GM21367 (cell line): ENCODE results near the gene FUCA1.
"Not testable (repeated sequence)": the region's sequence is repeated elsewhere in the genome, so short reads cannot be mapped to it uniquely, and the experiment has no call there.

Experiments
- ATAC-seq: cut with Tn5 transposase; IDR thresholded peaks from one replicate; pipeline ENCODE4 v1.9.1; 2021; ENCODE audit not compliant: unreplicated experiment

Gene FUCA1

DNA sequence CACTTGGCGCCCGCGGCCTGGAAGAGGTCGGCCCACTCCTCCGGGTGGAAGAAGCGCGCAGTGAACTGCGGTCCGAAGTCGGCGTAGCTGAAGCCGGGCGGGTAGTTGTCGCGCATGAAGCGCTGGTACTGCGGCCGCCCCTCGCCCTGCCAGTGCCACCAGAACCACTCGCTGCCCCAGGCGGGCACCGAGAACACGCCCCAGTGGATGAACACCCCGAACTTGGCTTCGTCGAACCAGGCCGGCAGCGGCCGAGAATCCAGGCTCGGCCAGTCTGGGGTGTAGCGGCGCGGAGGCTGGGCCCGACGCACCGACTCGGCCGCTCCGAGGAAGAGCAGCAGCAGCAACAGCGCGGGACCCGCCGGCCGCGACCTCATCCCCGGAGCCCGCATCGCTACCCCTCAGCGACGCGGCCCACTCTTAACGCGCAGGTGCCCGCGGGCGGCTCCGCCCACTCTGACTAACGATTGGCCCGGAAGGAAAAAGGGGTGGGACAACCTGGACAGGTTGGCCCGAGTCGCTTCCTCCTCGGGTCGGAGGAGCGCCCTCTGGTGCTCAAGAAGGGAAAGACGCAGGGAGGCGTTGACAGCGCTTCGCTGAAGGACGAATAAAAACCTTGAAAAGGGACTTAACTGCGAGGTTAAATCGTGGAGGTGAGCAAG, at the start of gene FUCA1:
FUCA1 (minus strand) TSS at position 396 of the 662 bp plus-strand sequence; CDS start at position 392, 4 bp downstream.
- peak; percentile 90 for ATAC-seq

DNA sequence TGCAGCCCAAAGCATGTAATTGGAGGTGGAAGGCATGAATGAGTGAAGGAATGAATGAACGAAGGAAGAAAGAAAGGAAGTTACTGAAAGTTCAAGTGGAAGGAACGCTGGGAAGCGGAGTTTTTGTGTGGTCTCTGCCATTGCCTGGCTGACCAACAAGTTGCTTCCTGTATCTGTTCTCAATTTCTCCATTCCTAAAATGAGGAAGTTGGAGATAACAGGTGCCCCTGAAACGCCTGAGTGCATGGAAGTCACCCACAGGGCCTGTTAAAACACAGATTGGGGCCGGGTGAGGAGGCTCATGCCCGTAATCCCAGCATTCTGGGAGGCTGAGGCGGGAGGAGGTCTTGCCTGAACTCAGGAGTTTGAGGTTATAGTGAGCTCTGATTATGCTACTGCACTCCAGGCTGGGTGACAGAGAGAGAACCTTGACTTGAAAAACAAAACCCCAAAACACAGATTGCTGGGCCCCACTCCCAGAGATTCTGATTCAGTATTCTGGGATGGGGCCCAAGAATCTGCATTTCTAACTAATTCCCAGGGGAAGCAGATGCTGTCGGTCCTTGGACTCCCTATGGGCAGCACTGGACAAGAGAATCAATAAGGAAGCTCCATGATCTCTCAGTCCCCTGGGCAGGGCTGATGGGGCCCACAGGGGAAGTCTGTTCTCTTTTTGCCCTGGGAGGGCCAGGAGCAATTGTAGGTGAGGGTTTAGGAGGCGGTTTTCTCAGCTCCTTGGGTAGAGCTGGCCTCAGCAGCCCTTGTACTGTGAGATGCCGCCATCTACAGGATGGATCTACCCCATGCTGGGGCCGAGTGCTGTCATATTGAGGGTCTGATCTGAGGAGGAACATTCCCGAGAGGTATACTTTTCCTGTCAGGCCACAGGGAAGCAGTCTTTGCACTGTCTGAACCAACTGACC, 48.4 kb upstream of the FUCA1 start:
- ATAC-seq: peak; percentile 38

DNA sequence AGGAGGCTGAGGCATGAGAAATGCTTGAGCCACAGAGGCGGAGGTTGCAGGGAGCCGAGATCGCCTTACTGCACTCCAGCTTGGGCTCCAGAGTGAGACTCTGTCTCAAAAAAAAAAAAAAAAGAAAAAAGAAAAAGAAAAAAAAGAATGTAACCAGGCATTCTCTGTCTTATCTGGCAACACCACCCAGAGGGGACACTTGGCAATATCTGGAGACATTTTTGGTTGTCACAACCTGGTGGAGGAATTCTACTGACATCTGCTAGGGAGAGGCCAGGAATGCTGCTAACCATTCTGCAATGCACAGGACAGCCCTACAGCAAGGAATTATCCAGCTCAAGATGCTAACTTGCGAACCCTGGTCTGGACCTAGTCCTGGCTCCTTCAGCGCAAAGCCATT, 47.4 kb upstream of the FUCA1 start:
- ATAC-seq: no peak

DNA sequence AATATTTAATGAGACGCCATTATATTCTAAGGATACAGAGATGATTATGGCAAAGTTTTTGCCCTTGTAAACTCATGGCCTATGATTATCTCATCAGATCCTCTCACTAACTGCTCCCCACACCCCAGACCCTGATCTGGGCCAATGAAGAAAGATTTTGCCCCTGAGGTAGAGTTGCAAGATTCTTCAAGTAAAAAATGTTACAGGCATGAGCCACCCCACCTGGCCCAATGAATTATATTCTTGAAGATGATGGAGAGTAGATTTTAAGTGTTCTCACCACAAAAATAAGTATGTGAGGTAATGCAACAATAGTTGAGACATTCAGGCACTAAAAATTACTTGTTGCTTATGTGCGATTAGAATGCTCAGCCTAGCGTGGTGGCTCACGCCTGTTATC, 46.8 kb upstream of the FUCA1 start:
- ATAC-seq: no peak

DNA sequence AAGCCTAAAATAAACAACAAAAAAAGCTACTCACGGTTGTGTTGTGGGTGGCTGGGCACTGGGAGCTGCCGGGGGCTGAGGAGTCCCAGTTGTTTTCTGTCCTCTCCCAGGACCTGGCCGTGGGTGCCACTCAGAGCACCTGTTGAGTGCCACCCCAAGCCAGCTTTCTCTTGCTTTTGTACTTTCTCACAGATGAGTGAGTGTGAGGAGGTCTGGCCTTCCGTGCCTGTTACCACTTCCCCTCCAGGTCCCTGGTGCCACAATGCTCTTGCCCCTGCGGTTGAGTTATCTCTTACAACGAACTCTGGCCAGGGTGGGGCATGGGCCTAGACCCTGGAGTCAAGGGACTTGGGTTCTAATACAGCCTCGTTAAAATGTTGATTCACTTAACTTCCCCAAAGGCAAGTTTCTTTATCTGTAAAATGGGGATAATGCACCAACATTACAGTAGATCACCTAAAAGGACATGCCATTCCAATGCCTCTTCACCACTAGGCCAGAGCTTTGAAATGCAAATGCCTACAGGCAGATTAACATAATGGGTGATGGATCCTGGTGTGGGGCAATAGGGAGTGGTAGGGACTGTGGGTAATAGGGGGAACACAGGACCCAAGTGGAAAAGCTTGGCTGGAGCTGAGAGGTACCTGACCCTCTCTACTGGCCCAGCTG, 45.3 kb upstream of the FUCA1 start, which contains the start of gene CNR2:
CNR2 (minus strand) TSS at position 151 of the 669 bp plus-strand sequence. CDS start 37,745 bp downstream, outside the sequence.
- ATAC-seq: no peak

DNA sequence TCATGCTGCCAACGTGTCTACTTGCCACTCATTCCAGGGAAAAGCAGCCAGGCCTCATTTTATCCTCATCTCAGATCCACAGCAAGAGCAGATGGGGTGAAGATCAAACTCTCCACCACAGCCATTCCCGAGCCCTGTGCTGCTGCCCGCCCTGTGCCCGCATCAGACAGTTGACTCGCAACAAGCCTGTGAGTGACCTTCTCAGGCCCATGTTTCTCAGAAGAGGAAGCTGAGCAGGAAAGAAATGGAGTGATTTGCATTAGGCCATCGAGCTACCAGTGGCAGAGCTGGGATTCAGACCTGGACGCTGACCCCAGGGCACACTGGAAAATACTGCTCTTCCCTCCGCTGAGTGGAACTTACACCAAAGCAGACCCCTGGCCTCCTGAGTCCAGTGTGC, 43.8 kb upstream of the FUCA1 start:
- no peak for ATAC-seq

DNA sequence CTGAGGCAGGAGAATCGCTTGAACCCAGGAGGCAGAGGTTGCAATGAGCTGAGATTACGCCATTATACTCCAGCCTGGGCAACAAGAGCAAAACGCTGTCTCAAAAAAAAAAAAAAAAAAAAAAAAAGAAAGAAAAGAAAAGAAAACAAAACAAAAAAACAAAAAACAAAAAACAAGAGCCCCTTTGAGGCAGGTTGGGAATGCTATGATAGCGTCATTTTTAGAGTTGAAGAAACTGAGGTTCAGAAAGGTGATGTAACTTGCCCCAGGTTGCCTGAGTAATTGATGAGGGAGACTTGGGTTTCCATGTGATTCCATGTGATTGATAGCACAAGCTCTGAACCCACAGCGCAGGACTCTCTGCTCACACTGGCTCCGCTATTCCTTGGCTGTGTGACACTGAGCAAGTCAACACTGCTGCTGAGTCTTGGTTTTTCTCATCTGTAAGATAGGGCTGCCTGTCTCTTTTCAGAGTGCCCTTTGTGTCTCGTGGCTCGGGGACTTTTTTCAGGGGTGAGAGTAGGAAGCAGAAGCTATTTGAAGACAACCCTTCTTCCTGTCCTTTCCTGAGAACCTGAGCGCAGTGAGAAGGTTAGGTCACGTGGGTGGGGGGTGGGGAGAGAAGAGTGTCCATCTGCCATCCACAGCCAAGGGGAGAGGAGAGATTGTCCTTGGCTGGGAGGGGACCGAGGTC, 42.6 kb upstream of the FUCA1 start:
- ATAC-seq: no peak

DNA sequence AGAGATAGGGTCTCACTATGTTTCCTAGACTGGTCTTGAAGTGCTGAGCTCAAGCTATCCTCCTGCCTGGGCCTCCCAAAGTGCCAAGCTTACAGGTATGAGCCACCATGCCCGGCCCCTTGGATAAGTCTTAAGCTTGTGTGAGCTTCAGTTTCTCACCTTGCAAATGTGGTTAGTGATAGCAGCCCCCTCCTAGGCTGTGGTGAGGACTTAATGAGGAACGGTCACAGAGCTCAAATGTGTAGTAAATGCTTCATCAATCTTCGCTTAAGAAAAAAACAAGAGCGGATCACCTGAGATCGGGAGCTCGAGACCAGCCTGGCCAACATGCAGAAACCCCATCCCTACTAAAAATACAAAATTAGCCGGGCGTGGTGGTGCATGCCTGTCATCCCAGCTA, 42.1 kb upstream of the FUCA1 start:
- no peak for ATAC-seq

DNA sequence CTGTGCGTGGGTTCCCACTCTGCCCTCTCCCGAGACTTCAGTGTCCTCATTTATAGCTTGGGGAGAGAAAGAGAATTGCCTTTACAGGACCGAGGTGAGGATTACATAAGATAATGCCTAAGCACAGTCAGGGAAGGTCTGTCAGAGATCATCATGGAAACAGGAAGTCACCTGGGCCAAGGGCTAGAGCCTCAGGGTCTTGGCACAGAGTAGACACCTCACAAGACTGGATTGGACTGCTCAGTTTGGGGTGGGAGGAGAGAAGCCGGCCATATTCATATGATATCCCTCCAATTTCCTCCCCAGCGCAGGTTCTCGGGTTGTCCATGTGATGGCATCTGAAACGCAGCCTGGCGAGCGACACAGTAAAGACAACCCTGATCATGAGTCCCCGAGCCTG, 41.3 kb upstream of the FUCA1 start:
- no peak for ATAC-seq

DNA sequence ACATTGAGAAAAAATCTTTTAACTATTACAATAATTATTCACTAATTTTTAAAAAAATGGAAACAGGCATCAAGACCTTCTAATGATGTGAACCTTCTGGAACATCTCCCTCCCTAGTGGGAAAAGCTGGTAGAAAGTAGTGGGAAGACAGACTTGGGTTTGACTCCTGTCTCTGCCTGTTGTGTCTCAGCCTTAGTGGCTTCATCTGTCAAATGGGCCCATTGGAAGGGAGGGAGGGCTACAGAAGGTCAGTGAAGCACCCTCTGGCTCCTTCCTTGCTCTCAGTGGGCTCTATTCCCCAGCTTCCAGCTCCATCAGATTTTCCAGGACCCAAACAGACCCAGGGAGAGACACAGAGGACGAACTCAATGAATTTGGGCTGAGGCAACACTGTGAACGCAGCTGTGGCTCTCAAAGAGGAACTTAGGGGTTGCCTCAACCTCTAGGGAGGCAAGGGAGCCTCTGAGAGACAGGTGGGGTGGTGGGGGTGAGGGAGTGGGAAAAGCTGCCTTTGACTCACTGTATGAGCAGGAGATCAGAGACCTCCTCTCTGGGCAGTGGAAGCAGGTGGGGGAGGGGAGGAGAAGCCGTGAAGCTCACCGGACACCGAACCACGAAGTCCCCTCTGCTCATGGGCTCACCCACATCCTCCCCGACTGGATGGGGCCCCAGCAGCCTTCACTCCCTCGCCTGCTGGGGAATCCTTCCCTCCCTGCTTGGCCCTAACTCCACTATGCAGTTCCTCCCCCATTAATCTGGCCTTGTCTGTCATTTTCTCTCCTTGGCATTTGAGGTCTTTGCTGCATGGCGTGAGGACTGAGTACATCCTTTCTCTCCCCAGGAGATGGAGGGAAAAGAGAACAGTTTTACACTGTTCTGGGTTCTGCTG, 40.6 kb upstream of the FUCA1 start:
- ATAC-seq: no peak

DNA sequence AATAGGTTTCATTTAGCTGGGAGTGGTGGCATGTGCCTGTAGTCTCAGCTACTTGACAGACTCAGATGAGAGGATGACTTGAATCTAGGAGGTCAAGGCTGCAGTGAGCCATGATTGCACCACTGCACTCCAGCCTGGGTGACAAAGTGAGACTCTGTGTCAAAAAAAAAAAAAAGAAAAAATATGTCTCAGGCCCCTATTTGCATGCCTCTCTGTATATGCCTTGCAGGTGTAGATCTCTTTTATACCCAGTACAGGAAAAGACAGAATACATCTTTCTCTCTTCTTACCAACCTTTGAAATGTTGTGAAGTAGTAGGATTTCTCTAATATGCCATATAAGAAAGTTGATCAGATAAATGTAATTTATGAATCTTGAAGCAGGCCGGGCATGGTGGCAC, 38.6 kb upstream of the FUCA1 start:
- ATAC-seq: no peak

DNA sequence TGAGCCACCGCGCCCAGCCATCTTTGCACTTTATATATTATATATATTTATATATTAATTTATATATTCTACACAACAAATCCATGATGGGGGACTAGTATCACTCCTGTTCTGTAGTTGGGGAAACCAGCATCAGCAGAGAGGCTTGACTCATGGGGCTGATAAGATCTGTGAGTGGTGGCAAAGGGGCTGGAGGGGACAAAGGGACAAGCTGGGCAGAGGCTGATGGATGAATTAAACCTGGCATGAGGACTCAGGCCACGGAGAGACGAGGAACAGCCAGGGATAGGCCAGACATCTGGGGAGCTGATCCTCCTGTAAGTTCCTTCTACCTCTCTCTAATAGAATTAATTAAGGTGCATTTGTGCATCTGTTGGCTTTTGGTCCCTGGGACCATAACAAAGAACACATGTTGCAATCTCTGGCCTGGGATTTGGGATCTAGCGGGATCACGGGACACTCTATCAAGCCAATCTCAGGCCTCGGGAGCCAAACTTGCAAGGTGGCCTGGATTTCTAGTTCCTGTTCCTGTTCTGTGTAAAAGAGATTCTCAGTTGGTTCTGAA, 37.5 kb upstream of the FUCA1 start:
- no peak for ATAC-seq

DNA sequence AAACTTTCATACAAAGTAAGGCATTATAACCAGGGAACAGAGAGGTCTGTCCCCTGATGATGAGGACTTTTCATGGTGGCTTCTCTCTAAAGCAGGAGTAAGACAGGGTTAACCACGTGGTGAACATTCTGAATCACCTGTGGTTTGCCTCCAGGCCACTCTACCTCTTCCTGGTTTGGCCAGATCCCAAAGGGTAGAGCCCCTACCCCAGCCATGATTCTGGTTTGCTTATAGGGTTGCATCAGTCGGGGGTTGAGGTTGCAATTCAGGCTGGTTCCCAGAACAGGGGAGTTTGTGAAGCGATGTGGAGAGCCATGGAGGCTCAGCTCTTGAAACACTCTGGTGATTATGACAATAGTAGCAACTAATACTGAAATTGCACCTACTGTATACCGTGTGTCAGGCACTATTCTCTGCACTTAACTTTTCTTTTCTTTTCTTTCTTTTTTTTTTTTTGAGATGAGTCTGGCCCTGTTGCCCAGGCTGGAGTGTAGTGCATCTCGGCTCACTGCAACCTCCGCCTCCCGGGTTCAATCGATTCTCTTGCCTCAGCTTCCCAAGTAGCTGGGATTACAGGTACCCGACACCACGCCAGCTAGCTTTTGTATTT, 36.8 kb upstream of the FUCA1 start:
- ATAC-seq: no peak

DNA sequence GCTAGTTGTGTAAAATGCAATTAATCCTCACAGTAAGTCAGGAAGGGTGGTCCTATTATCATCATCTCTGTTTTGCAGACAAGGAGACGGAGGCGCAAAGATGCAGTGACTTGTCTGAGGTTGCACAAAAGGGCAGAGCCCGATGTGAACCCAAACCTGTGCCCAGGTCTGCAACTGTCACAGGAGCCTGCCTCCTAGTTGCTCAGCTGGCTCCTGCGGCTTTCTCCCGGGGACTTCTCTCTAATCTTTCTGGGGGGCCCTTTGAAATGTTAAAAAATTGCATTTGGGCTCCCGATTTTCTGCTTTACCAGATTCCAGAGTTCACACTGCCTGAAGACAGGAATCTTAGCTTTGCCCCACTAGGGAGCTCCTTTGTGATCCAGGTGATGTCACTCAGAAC, 35.7 kb upstream of the FUCA1 start:
- ATAC-seq: no peak

DNA sequence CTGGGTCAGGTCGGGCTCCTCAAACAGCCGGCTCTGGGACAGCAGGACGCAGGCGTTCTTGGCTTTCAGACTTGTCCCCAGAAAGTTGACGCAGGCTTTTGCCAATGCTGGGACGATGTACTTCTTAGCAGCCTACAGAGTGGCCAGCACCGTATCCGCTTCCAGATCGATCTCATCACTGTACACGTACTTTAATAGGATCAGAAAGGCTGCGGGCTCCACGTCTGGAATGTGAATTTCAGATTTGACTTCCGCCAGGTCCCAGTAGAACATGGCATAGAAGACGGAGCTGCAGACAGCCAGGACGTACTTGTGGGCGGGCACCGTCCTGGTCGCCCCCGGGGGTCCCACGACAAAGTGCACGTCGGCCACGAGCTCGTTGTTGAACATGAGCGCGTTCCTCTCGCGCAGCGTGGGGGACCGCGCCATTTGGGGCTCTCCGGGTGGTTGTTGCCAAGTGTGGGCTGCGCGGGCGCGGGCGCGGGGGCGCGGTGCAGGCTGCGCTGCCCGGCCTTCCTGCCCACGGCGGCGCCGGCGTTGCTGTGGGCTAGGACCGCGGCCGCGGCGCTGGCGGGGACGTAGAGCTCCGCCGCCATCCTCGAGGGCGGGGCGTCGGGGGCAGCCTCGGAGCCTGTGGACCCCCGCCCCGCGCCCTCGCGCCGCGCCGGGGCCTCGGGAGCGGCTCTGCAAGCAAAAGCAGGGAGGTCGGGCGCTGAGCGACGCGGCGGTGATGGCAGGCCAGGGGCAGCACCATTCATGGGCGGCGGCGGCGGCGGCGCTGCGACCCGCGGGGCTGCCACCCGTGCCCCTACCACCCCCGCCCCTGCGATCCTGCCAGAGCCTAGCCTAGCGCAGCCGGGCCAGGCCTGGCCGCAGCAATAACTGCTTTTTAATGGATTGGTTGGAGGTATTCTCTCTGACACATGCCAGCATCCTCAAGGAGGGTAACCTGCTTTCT, 34.5 kb upstream of the FUCA1 start:
- ATAC-seq: no peak

DNA sequence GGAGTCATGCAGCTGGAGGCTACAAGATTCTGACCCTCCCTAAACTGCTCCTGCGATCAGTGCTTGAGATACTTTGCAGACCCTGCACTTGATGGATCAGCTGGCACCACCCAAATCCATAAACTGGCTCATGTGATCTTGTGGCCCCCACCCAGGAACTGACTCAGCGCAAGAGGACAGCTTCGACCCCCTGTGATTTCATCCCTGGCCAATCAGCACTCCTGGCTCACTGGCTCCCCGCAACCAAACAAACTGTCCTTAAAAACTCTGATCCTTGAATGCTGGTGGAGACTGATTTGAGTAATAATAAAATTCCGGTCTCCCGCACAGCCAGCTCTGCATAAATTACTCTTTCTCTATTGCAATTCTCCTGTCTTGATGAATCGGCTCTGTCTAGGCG, 31.9 kb upstream of the FUCA1 start:
- not testable (repeated sequence) for ATAC-seq

DNA sequence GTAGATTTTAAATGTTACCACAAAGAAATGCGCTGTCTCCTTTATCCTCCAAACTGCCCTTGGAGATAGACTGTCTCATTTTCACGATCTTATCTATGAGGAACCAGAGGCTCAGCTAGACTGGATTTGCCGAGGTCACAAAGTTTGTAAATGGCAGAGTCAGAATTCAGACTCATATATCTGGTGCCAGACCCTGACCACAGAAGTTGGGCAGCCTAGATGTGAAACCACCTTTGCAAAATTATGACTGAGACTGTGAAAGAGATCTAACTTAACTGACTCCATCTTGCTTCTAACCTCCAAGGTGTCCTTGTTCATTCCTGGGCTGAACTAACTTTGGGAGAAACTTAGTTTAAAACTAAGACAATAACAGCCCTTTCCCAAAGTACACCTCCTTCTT, 31.0 kb upstream of the FUCA1 start:
- ATAC-seq: no peak

DNA sequence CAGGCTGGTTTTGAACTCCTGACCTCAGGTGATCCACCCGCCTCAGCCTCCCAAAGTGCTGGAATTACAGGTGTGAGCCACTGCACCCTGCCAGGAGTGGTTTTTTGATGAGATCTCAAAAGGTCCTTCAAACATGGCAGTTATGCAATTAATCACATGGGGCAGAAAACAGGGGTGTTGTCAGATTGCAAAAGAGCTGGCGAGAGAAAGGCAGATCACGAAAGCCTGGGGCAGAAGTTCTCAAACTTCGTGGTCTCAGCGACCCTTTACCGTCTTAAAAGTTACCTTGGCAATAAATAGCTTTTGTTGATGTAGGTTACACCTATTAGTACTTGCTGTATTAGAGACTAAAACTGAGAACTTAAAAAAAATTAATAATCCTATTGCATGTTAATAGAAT, 29.0 kb upstream of the FUCA1 start:
- ATAC-seq: no peak
